ENCODE measurements around the gene HIPK1.

- TF ChIP-seq POLR2A (IDR thresholded peaks at IDR 0.05), result no peak
- no peak for TF ChIP-seq CTCF (IDR thresholded peaks at IDR 0.05 in 4 of 5, conservative IDR thresholded peaks at IDR 0.05 in 1 of 5)
Measured at GRCh38 chr1:114024049-114024448, 94.9 kb downstream of the HIPK1 start.
